A549 (cell line): ENCODE measurements around the gene TRMO. TPM values are rescaled to one million over a fixed set of nuclear protein-coding genes. Genes with fewer than 3 reads are reported as not detected.

ENCODE experiments used
- ATAC-seq, 2 experiments: fragments of 200-7000 bp in 1 of 2; fragments of >200 bp in 1 of 2; cut with Nextera tagmentation in 1 of 2; cut with Tn5 transposase in 1 of 2; 3 replicates each; pipeline versions ENCODE4 v1.8.0 to v1.9.1; 2018 to 2020; ENCODE audit warnings: mild to moderate bottlenecking in 1 of 2, moderate library complexity in 1 of 2
- CTCF ChIA-PET: fragments of 300-600 bp; sonication (Branson Sonifier 250); formaldehyde crosslinking; extraction: SDS; loops from one replicate; lab custom pipeline; 2021; ENCODE audit warnings: antibody characterized with exemption, inconsistent platforms; lab: Yijun Ruan, JAX
- POLR2A ChIA-PET: fragments of 350-600 bp; formaldehyde crosslinking; extraction: SDS; loops from one replicate; lab custom pipeline; 2021; ENCODE audit warnings: antibody characterized with exemption, inconsistent platforms; lab: Yijun Ruan, JAX
- DNase-seq, 2 experiments: peaks; one replicate each; pipeline versions ENCODE4 v3.0.0 to v3.0.0-alpha.2; 2011 to 2016; ENCODE audit warnings: low read depth in 1 of 2, low spot score in 1 of 2
- FAIRE-seq: peaks from 2 replicates; lab custom pipeline; 2011; peaks lifted over from hg19 to GRCh38; lab: Jason Lieb, UNC
- H3K27ac ChIP-seq, 2 experiments: fragments of >200 bp; sonication (Bioruptor Twin); formaldehyde crosslinking; 3 replicates each; pipeline ENCODE4 v1.5.1; 2016 to 2017
- H3K4me1 ChIP-seq: fragments of >200 bp; sonication (Bioruptor Twin); formaldehyde crosslinking; 3 replicates; pipeline ENCODE4 v1.6.1; 2016
- H3K4me2 ChIP-seq: fragments of >200 bp; sonication (Bioruptor Twin); formaldehyde crosslinking; 3 replicates; pipeline ENCODE4 v1.6.1; 2016
- H3K4me3 ChIP-seq: fragments of >200 bp; sonication (Bioruptor Twin); formaldehyde crosslinking; 3 replicates; pipeline ENCODE4 v1.5.1; 2016
- H3K9me3 ChIP-seq: fragments of >200 bp; sonication (Bioruptor Twin); formaldehyde crosslinking; 3 replicates; pipeline ENCODE4 v1.6.1; 2016
- CHD4 ChIP-seq: fragments of 200-600 bp; sonication (generic); IDR thresholded peaks from 2 replicates; pipeline ENCODE4 v1.6.1; 2016; ENCODE audit warnings: antibody characterized with exemption, mild to moderate bottlenecking, borderline replicate concordance
- EHF ChIP-seq: fragments of 250-450 bp; sonication (Bioruptor Pico); IDR thresholded peaks from 2 replicates; pipeline ENCODE4 v1.5.0; 2020; ENCODE audit warnings: mild to moderate bottlenecking
- EHMT2 ChIP-seq: fragments of 200-600 bp; sonication (generic); IDR thresholded peaks from 2 replicates; pipeline ENCODE4 v1.6.1; 2016; ENCODE audit warnings: antibody characterized with exemption, low read depth, mild to moderate bottlenecking, moderate library complexity
- ELK1 ChIP-seq: fragments of 150-350 bp; IDR thresholded peaks from 2 replicates; pipeline ENCODE4 v1.6.1; 2014; ENCODE audit warnings: low read depth, mild to moderate bottlenecking, low read length
- FOSL2 ChIP-seq, 2 experiments: fragments of 450-650 bp in 1 of 2; fragments of >200 bp in 1 of 2; sonication (Bioruptor Twin) in 1 of 2; formaldehyde crosslinking; IDR thresholded peaks; 2 replicates each; pipeline versions ENCODE4 v1.5.0 to v1.6.1; 2016 to 2020; ENCODE audit warnings: mild to moderate bottlenecking in 1 of 2, moderate library complexity in 1 of 2
- HES2 ChIP-seq: fragments of >200 bp; sonication (Bioruptor Twin); formaldehyde crosslinking; IDR thresholded peaks from 2 replicates; pipeline ENCODE4 v1.6.1; 2016
- HMGXB4 ChIP-seq: fragments of 250-450 bp; sonication (Bioruptor Pico); IDR thresholded peaks from 2 replicates; pipeline ENCODE4 v1.5.0; 2021; ENCODE audit warnings: mild to moderate bottlenecking, moderate library complexity, borderline replicate concordance
- HOXA7 ChIP-seq: fragments of 250-450 bp; sonication (Bioruptor Pico); IDR thresholded peaks from 2 replicates; pipeline ENCODE4 v1.5.0; 2020; ENCODE audit warnings: mild to moderate bottlenecking, moderate library complexity
- HOXB13 ChIP-seq: fragments of 250-450 bp; sonication (Bioruptor Pico); IDR thresholded peaks from 2 replicates; pipeline ENCODE4 v1.5.0; 2020; ENCODE audit warnings: low read depth, mild to moderate bottlenecking, moderate library complexity
- HOXB5 ChIP-seq: fragments of 250-450 bp; sonication (Bioruptor Pico); IDR thresholded peaks from 2 replicates; pipeline ENCODE4 v1.5.0; 2020; ENCODE audit warnings: mild to moderate bottlenecking, moderate library complexity
- MAX ChIP-seq: IDR thresholded peaks from 2 replicates; pipeline ENCODE4 v1.6.1; 2012
- MYC ChIP-seq: IDR thresholded peaks from 2 replicates; pipeline ENCODE4 v1.6.1; 2012; ENCODE audit warnings: mild to moderate bottlenecking, inconsistent platforms, low read length, improper control_type of control experiment, borderline replicate concordance
- NPAS2 ChIP-seq: fragments of 250-450 bp; sonication (Bioruptor Pico); IDR thresholded peaks from 2 replicates; pipeline ENCODE4 v1.8.0; 2022; ENCODE audit warnings: mild to moderate bottlenecking, moderate library complexity, borderline replicate concordance
- NR3C1 ChIP-seq: fragments of >200 bp; sonication (Bioruptor Twin); formaldehyde crosslinking; IDR thresholded peaks from 3 replicates; pipeline ENCODE4 v1.6.1; 2017
- PHF8 ChIP-seq: fragments of 200-600 bp; sonication (generic); IDR thresholded peaks from 2 replicates; pipeline ENCODE4 v1.6.1; 2016; ENCODE audit warnings: low read depth, mild to moderate bottlenecking, antibody characterized with exemption, moderate library complexity, borderline replicate concordance
- POLR2A ChIP-seq: IDR thresholded peaks from 2 replicates; pipeline ENCODE4 v1.6.1; 2012; ENCODE audit warnings: mild to moderate bottlenecking, low read length
- RNF2 ChIP-seq: fragments of 200-600 bp; sonication (generic); IDR thresholded peaks from 2 replicates; pipeline ENCODE4 v1.6.1; 2016; ENCODE audit warnings: low read depth, mild to moderate bottlenecking, antibody characterized with exemption, moderate library complexity, borderline replicate concordance
- SMC3 ChIP-seq: fragments of >200 bp; sonication (Bioruptor Twin); formaldehyde crosslinking; IDR thresholded peaks from 3 replicates; pipeline ENCODE4 v1.6.1; 2018; ENCODE audit warnings: inconsistent platforms
- TFCP2L1 ChIP-seq: fragments of 250-450 bp; sonication (Bioruptor Pico); IDR thresholded peaks from 2 replicates; pipeline ENCODE4 v1.5.0; 2021; ENCODE audit warnings: mild to moderate bottlenecking
- ZC3H11A ChIP-seq: fragments of 450-650 bp; IDR thresholded peaks from 2 replicates; pipeline ENCODE4 v1.6.1; 2014; ENCODE audit warnings: antibody characterized with exemption, mild to moderate bottlenecking
- ZFP36 ChIP-seq: fragments of 450-650 bp; IDR thresholded peaks from 2 replicates; pipeline ENCODE4 v1.6.1; 2014; ENCODE audit warnings: borderline replicate concordance; ENCODE audit not compliant: partially characterized antibody
- ZSCAN20 ChIP-seq: fragments of 250-450 bp; sonication (Bioruptor Pico); IDR thresholded peaks from 2 replicates; pipeline ENCODE4 v1.8.0; 2022; ENCODE audit warnings: mild to moderate bottlenecking, moderate library complexity
- WGBS: methylation state at CpG from one replicate; pipeline ENCODE4 v1.1.6; 2017; ENCODE audit errors: missing lambda C conversion rate; 5-methylcytosine and 5-hydroxymethylcytosine counted together
- polyA plus RNA-seq, 4 experiments: library from polyadenylated mRNA; depleted of rRNA in 3 of 4; stranded (reverse); fragments of >200 nt; fragmentation: RNase III in 1 of 4; extraction: RNeasy Plus Mini Kit Qiagen cat#74134 plus additional on column Dnase treatment in 1 of 4; gene quantifications; 2 replicates in 3 of 4; 3 replicates in 1 of 4; pipeline ENCODE4 v1.2.3, GENCODE V29; 2011 to 2017
- TF ChIP-seq, protein P1 (sequence below): IDR thresholded peaks from 2 replicates; pipeline ENCODE4 v1.6.1; 2012; ENCODE audit warnings: low read depth, borderline replicate concordance
- TF ChIP-seq, protein P2 (sequence below): fragments of >200 bp; sonication (Bioruptor Twin); formaldehyde crosslinking; IDR thresholded peaks from 3 replicates; pipeline ENCODE4 v1.6.1; 2016

TRMO gene
- polyA plus RNA-seq, 2 of the 4 experiments (the other 2 are of a cell fraction): 12.0 to 18.8 TPM

GRCh38 chr9:97970165-97970564 is 47.9 kb upstream of the TRMO start:
- ATAC-seq (no peak), FAIRE-seq (no peak), DNase-seq (no peak)
- POLR2A ChIA-PET: interaction anchor here (0.6 kb wide), 1 partner anchor 48 kb away, joined by 3 read pairs; no protein-coding TSS in a partner anchor
- WGBS: 70% methylated on average over 7 of the region's 7 CpGs
- Histone ChIP-seq H3K4me2 (no peak overlapping the region), H3K9me3 (no peaks in the 10 kb centered on the region), H3K27ac (no peak overlapping the region), H3K4me1 (no peaks in the 10 kb centered on the region), H3K4me3 (no peak overlapping the region)
- TF ChIP-seq, protein P1, sequence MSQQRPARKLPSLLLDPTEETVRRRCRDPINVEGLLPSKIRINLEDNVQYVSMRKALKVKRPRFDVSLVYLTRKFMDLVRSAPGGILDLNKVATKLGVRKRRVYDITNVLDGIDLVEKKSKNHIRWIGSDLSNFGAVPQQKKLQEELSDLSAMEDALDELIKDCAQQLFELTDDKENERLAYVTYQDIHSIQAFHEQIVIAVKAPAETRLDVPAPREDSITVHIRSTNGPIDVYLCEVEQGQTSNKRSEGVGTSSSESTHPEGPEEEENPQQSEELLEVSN: no peak
- TF ChIP-seq CHD4: no peak
- TF ChIP-seq, protein P2, sequence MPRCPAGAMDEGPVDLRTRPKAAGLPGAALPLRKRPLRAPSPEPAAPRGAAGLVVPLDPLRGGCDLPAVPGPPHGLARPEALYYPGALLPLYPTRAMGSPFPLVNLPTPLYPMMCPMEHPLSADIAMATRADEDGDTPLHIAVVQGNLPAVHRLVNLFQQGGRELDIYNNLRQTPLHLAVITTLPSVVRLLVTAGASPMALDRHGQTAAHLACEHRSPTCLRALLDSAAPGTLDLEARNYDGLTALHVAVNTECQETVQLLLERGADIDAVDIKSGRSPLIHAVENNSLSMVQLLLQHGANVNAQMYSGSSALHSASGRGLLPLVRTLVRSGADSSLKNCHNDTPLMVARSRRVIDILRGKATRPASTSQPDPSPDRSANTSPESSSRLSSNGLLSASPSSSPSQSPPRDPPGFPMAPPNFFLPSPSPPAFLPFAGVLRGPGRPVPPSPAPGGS: no peak
- CTCF ChIA-PET: interaction anchor here (1.0 to 4.9 kb wide), 2 partner anchors 7 to 47 kb away, joined by 5 to 16 read pairs; partner anchors contain the start of gene TRMO

DNA sequence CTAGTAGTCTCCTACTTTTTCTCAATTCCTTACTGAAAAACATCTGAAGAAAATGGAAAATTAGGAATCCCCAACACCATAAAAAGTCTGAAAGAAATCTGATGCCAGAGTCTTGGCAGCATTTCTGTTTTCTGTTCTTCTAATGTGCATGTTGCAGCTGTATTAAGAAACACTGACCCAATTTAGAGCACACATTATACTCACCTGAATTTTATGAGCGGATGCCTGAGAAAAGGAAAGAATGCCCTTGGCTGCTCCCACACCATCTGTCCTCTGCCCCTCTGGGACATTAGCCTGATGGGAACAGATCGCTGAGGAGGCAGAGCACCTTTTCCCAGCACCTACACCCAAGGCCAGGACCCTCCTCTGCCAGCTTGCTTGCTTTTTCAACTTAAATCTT is 46.7 kb upstream of the TRMO start:
- WGBS: 51% methylated on average over 2 of the region's 2 CpGs
- CTCF ChIA-PET: interaction anchor here (0.8 to 3.0 kb wide), 2 partner anchors 14 to 45 kb away, joined by 5 to 12 read pairs; no protein-coding TSS in a partner anchor
- FAIRE-seq (no peak), ATAC-seq (no peak), DNase-seq (no peak)
- Histone ChIP-seq H3K4me1 (no peaks in the 10 kb centered on the region), H3K4me2 (no peak overlapping the region), H3K4me3 (no peak overlapping the region), H3K9me3 (no peaks in the 10 kb centered on the region), H3K27ac (no peak overlapping the region)
- POLR2A ChIA-PET: no interaction called here
- no peak for TF ChIP-seq NPAS2 (CRISPR knock-in tag)
- no peak for TF ChIP-seq EHF (CRISPR knock-in tag)
- no peak for TF ChIP-seq NR3C1
- no peak for TF ChIP-seq MAX
- TF ChIP-seq EHMT2: no peak
- TF ChIP-seq HOXA7 (CRISPR knock-in tag): no peak
- TF ChIP-seq FOSL2 (IDR thresholded peaks at IDR 0.05): no peak
- TF ChIP-seq FOSL2 (CRISPR knock-in tag; IDR thresholded peaks at IDR 0.05): no peak
- TF ChIP-seq HOXB13: no peak
- no peak for TF ChIP-seq CHD4
- no peak for TF ChIP-seq RNF2
- no peak for TF ChIP-seq TFCP2L1 (CRISPR knock-in tag)
- TF ChIP-seq MYC: no peak
- no peak for TF ChIP-seq ZSCAN20 (CRISPR knock-in tag)
- TF ChIP-seq SMC3: no peak

DNA sequence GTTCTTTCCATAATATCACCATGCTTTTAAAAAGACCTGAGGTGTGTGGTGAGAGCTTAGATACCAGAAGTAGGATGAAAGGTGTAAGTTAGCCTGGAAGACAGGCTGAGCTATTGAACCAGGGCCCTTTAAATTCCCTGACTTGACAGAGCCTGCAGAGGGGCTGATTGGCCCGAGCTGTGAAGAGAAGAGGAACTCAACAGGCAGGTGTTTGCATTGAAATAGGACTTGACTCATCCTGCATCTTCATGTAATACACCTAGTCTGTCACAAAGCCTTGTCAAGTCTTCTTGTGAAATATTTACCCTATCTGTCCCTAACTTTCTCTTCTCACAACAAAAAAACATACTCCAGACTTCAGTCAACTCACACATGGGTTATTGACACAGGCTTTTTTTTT is 44.2 kb upstream of the TRMO start:
- no peak for FAIRE-seq
- TF ChIP-seq HES2: no peak
- TF ChIP-seq HMGXB4 (CRISPR knock-in tag): no peak
- TF ChIP-seq PHF8: no peak
- TF ChIP-seq ELK1: no peak
- TF ChIP-seq, protein P2: no peak
- no peak for TF ChIP-seq POLR2A
- TF ChIP-seq HOXB5 (CRISPR knock-in tag): no peak
- TF ChIP-seq ZFP36: no peak
- TF ChIP-seq ZC3H11A: no peak
- no peak for TF ChIP-seq SMC3
- no peak for TF ChIP-seq NPAS2 (CRISPR knock-in tag)
- TF ChIP-seq, protein P1: no peak

More for the DNA sequence above, 44.2 kb upstream of the TRMO start:
- Histone ChIP-seq H3K27ac (no peak overlapping the region), H3K4me3 (no peak overlapping the region), H3K4me1 (no peaks in the 10 kb centered on the region), H3K9me3 (no peaks in the 10 kb centered on the region), H3K4me2 (no peak overlapping the region)
- ATAC-seq (no peak), DNase-seq (no peak)
- POLR2A ChIA-PET: no interaction called here
- 7% methylated on average over 1 of the region's 1 CpG for WGBS
- CTCF ChIA-PET: interaction anchor here (0.7 to 2.1 kb wide), 3 partner anchors 12 to 227 kb away, joined by 3 to 15 read pairs (median 3); no protein-coding TSS in a partner anchor
